Measurements from ENCODE around the gene FHAD1.
A peak's percentile ranks its signal among the peaks of the same experiment; 100 is the strongest.

The FHAD1 gene

DNA sequence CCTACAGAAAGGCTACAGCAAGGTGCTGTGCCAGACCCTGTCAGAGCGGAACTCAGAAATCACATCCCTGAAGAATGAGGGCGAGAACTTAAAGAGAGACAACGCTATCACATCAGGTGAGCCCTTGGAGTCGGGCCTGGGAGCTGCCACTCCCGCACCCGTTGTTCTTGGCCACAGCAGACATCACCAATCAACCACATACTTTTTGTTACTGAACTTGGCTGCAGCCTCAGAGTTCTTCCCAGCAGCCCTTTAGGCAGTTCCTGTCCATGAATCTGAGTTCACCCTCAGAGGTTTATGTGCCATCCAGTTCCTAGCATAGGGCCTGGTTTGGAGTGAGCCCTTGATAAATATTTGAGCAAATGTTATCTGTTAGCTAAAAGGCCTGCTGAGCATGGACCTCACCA lies 61.6 kb downstream of the FHAD1 start:
- no peak for DNase-seq

- DNase-seq: no peak
These were observed 62.7 kb downstream of the FHAD1 start for GRCh38 chr1:15309687-15310086.

DNA sequence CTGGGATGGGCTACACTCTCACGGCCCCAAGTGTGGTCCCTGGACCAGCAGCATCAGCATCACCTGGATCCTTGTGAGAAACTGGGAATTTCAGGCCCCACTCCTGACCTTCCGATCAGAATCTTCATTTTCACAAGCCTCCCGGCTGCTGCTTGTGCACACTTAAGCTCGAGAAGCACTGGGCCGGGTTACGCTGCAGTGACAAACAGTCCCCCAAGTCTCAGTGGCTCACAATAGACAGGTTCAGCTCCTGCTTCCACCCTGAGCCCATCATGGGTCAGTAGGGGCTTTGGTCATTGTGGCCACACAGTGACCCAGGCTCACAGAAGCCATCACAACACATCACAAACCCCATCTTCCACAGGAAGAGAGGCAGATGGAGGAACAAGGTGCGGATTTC lies 63.5 kb downstream of the FHAD1 start:
- DNase-seq: no peak

DNA sequence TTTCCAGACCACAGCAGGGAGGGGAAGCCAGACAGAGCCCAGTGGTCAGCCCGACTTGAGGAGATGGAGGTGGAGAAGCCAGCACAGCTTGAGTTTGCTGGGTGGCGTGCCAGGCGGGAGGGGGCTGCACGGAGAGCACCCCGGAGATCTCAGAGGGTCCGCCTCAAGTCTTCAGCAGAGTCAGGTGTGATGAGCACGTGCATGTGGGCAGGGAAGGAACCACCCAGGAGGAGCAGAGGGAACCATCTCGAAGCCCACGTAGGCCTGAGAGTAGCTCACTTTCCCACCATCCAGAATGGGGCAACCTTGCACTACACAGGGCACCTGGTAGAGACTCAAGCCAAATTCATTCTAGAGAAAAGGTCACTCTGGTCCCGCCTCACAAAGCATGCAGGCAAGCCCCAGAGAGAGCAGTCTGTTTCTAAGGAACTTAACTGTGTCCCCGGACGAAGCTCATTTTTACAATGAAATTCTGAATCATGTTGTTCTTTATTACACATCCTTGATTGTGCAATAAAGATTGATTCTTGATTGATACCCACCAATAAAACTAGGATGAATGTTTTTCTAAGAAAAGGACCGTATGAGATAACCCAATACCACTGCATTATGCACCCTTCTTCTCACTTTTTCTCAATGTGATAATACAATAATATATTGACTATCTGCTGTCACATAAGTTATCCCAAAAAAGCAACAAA lies 64.2 kb downstream of the FHAD1 start:
- DNase-seq: no peak

DNA sequence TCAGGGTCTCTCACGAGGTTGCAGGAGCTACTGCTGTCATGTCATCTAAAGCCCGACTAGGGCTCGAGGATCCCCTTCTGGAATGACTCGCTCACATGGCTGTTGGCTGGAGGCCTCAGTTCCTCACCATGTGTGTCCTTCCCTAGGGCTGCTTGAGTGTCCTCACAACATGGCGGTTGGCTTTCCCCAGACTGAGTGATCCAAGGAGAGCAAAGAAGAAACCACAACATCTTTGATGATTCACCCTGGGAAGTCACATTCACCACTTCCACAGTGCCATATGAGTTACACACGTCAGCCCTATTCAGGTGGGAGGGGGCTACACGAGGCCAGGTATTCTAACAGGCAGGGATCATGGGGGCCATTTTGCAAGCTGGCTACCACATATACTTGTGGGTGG lies 64.9 kb downstream of the FHAD1 start:
- no peak for DNase-seq

- no peak for DNase-seq
These were observed 65.8 kb downstream of the FHAD1 start for GRCh38 chr1:15312626-15313411.

GRCh38 chr1:15314328-15315281 lies 67.6 kb downstream of the FHAD1 start:
- DNase-seq: no peak

DNA sequence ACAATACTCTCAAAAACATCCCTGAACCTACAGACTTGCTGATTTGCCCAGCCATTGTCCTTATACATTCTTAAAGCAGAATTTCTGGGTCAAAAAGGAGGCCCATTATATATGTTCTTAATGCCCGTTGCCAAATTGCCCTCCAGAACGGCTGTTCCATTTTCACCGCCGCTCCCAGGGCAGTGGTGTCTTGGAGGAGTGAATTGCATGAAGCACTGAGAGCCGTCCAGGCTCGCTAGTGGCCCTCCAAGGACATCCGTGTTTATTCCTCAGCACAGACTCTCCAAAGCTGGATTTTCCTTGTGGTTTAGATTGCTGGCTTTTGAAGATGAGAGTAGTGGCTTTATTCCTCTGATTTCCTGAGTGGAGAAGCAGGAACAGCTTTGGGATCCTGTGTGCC lies 68.8 kb downstream of the FHAD1 start:
- DNase-seq: no peak

DNA sequence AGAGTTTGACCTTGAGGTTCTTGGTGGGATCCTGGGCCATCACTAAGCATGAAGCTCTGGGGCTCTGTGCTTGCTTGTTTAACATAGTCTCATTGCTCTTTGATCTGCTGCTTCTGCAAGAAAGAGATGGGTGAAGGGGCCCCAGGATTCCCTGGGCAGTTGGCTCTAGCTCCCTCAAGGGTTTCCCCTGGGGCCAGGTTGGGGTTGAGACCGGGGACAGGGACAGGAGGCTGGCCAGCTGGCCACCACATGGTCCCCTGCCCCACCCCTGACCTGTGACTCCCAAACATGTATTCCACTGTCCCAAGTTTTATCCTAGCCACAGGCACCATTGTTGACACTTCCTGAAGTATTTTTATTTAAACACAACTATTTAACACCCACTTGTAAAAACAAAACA lies 69.5 kb downstream of the FHAD1 start:
- no peak for DNase-seq

DNA sequence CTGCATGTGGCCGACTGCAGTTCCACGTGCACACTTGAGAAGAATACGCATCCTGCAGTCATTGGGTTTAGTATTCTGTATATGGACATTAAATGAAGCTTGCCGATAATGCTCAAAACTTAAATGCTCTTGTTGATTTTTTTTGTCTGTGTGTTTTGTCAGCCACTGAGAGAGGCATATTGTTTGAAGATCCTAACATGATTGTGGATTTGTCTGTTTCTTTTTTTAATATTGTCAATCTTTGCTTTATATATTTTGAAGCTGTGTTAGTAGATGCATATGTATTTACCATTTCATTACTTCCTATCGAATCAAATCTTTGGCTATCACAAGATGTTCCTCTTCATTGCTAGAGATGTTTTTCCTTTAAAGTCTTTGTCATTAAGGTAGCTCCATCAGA lies 73.2 kb downstream of the FHAD1 start:
- DNase-seq: no peak

DNA sequence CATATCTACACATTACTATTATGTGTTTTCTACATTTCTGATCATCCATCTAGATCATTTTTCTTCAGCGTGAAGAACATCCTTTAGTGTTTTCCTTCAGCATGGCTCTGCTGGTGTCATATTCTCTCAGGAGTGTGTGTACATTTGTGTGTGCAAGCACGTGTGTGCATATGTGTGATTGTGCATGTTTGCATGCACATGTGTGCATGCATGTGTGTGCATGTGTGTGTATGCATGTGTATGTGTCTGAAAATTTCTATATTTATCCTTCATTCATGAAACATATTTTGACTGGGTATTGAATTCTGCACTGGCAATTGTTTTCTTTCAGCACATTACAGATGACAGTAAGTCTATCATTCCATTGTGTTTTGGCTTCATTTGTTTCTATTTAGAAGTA lies 74.6 kb downstream of the FHAD1 start:
- DNase-seq: no peak

DNA sequence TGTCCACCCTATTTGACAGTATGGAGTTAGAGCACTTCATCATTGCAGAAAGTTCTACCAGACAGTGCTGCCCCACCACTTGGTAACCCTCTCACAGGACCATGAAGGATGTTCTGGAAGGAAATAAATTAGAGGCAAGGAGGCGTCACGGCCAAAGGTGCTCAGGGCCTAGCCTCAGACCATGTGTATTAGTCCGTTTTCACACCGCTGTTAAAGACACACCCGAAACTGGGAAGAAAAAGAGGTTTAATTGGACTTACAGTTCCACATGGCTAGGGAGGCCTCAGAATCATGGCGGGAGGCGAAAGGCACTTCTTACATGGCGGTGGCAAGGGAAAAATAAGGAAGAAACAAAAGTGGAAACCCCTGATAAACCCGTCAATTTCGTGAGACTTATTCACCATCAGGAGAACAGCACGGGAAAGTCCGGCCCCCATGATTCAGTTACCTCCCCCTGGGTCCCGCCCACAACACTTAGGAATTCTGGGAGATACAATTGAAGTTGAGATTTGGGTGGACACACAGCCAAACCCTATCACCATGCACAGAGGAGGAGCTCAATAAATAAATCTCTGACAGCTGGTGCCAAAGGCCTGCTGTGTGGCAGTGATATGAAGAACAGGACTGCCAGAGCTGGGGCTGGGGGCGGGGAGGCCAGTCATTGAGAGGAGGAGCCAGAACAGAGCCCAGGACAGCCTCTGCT lies 75.8 kb downstream of the FHAD1 start:
- DNase-seq: no peak

- DNase-seq: peak; percentile 28 to 74 (median 57)
These were observed 76.4 kb downstream of the FHAD1 start for GRCh38 chr1:15323351-15323988.

DNA sequence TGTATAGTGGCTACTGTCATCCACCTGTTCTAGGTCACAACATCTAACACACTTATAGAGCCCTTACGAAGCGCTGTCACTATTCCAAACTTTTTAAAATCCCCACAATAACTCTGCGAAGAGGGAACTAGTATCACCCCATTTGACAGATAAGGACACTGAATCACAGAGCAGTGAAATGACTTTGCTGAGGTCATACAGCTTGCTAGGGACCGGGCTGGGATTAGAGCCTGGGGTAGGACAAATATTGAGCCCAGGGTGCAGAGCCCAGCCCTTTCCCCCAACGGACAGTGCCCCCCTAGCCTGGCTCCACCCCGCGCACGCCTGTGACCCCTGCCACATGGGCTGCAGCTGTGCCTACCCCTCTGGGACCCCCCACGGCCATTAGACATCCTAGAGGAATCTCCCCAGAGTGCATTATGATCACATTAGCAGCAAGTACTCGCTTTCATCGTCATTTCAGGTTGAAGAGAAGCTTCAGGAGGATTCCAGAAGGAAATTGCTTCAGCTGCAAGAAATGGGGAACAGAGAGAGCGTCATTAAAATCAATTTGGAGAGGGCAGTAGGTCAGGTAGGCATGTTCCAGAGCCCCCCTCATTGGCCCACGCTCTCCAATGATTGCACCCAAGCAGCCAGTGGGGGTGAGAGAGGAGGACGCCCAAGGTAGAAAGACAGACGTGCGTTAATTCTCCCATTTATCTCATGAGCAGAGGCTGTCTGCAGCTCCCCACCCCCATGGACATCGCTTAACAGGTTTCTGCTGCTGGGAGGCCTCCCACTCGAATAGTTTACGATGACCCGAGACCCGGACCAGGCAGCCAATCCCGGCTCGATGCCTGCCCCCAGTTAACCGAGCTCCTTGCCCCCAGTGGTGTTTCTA lies 77.2 kb downstream of the FHAD1 start:
- no peak for DNase-seq

GRCh38 chr1:15324869-15325335 lies 77.9 kb downstream of the FHAD1 start:
- no peak for DNase-seq

- DNase-seq: no peak
These were observed 78.5 kb downstream of the FHAD1 start for GRCh38 chr1:15325375-15326085.

DNA sequence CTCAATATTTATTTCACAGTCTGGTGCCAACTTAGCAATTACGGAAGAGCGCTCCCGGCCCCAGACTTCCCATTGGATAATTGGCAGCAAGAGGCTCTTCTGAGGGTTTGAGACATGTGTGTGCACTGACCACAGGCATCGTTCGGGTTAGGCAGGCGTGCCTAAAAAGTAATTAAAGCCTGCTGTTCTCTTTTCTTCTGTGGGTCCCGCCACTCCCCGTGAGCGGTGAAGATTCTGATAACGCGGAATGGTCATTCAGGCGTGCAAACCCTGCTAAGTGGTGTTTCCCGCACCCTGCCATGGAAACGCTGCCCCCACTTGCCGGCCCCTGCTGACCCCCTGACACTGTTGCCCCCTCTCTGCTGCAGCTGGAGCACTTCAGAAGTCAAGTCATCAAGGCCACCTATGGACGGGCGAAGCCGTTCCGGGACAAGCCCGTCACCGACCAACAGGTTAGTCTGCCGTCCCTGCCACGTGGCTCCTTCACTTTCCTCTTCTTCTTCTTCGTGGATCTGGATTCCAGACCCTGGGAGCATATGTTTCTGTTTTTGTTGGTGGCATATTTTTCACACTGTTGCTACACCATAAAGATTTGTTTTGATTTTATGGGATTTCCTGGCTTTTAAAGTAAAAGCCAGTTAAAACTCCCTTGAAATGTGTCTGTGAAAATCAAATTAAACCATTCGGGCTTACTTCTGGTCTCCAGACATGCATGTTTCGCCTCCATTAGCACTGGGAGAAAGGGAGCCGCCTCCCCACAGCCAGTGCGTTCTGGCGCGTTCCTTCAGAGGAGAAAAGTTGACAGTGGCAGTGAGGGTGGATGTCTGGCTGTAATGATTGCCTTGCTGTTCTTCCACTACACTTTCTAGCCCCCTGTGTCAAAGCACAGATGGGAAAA lies 79.9 kb downstream of the FHAD1 start:
- DNase-seq: no peak

- DNase-seq: no peak
These were observed 81.5 kb downstream of the FHAD1 start for GRCh38 chr1:15328351-15329103.
